ENCODE results near the gene ZNF318. TPM values are rescaled to one million over a fixed set of nuclear protein-coding genes. Genes with fewer than 3 reads are reported as not detected.
"Not testable (repeated sequence)": the region's sequence is repeated elsewhere in the genome, so short reads cannot be mapped to it uniquely, and the experiment has no call there.

The ZNF318 gene
- total RNA-seq, 1 donor from 2014 or later = 23.3 TPM

DNA sequence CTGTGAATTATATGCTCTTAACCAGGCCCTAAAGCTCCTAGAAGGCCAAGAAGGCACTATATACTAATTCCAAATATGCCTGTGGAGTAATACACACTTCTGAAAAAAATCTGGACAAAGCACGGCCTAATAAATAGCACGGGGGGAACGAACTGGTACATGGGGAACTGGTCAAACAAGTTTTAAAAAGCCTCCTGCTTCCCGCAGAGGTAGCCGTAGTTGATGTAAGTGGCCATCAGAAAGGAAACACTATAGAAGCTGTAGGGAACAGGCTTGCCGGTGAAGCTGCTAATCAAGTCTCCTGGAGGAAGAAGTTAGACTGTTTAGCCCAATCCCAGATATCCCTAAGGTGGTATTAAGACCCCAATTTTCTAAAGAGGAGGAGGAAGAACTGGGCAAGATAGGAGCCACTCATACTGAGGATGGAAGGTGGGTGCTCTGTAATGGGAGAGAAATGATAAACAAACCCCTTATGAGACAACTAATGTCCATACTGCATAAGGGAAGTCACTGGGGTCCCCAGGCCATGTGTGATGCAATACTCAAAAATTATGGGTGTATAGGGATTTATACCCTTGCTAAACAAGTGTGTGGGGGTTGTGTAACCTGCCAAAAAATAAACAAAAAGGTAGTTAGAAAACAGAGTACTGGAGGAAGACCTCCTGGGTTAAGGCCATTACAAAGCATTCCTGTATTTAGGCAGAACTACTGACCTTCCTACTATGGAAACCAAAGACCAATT, 27.1 kb upstream of the ZNF318 start:
- H3K36me3 Mint-ChIP-seq = no peaks in the 10 kb centered on the region
- DNase-seq (ENCODE audit: extremely low spot score, unreplicated experiment) = no peak
- H3K4me1 Mint-ChIP-seq (ENCODE audit: unreplicated experiment) = peaks cover 34% of the 10 kb centered on the region
- TF ChIP-seq, protein P1, sequence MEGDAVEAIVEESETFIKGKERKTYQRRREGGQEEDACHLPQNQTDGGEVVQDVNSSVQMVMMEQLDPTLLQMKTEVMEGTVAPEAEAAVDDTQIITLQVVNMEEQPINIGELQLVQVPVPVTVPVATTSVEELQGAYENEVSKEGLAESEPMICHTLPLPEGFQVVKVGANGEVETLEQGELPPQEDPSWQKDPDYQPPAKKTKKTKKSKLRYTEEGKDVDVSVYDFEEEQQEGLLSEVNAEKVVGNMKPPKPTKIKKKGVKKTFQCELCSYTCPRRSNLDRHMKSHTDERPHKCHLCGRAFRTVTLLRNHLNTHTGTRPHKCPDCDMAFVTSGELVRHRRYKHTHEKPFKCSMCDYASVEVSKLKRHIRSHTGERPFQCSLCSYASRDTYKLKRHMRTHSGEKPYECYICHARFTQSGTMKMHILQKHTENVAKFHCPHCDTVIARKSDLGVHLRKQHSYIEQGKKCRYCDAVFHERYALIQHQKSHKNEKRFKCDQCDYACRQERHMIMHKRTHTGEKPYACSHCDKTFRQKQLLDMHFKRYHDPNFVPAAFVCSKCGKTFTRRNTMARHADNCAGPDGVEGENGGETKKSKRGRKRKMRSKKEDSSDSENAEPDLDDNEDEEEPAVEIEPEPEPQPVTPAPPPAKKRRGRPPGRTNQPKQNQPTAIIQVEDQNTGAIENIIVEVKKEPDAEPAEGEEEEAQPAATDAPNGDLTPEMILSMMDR (conservative IDR thresholded peaks at IDR 0.05) = no peak
- peak overlapping the region; percentile 3 for H3K4me3 Mint-ChIP-seq
- H3K27ac Mint-ChIP-seq = peak overlapping the region; percentile 68
- no peaks in the 10 kb centered on the region for H3K27me3 Mint-ChIP-seq
- no peaks in the 10 kb centered on the region for H3K9me3 Mint-ChIP-seq

DNA sequence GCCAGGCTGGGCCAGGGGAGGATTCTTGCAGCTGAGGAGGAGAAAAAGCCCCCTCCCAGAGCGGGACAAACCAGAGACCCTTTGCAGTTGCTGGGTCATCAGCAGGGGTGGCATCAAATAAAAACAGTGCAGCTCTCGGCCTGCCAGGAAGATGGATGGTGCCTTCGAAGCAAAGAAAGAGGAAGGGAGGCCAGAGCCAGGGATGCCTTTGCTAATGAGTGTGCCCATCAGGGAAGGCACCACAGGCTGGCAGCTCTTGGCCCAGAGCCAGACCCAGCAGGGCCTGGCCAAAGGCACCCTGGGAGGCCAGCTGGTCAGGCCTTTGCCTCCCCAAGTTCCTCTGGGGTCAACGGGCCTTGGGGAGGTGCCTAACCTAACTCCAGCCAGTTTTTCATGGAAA, 26.3 kb upstream of the ZNF318 start:
- no peak overlapping the region for H3K4me3 Mint-ChIP-seq
- TF ChIP-seq, protein P1 (conservative IDR thresholded peaks at IDR 0.05) = no peak
- no peaks in the 10 kb centered on the region for H3K9me3 Mint-ChIP-seq
- no peak overlapping the region for H3K27ac Mint-ChIP-seq
- no peaks in the 10 kb centered on the region for H3K36me3 Mint-ChIP-seq
- no peaks in the 10 kb centered on the region for H3K27me3 Mint-ChIP-seq
- peaks cover 41% of the 10 kb centered on the region for H3K4me1 Mint-ChIP-seq (ENCODE audit: unreplicated experiment)
- no peak for DNase-seq (ENCODE audit: extremely low spot score, unreplicated experiment)

DNA sequence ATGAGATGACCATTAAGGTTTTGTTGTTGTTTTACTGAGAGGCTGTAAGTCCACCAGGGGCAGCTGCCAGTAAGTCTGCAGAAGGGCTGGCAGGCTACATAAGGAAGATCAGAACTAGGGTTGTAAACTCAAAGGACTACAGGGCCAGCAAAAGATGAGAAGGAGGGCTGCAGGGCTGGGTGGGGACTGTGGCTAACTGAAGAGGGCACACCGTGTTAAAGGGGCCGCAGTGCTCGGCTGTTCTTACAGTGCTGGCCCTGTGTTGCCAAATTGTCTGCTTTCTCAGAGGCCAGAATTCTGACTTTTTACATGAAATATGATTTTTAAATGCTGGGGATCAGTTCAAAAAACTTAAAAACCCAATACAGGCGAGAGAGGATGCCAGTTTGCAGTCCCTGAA, 25.5 kb upstream of the ZNF318 start:
- H3K9me3 Mint-ChIP-seq = no peaks in the 10 kb centered on the region
- no peaks in the 10 kb centered on the region for H3K27me3 Mint-ChIP-seq
- H3K4me1 Mint-ChIP-seq (ENCODE audit: unreplicated experiment) = peaks cover 44% of the 10 kb centered on the region
- peak overlapping the region; percentile 30 for H3K27ac Mint-ChIP-seq
- no peaks in the 10 kb centered on the region for H3K36me3 Mint-ChIP-seq
- no peak overlapping the region for H3K4me3 Mint-ChIP-seq
- no peak for DNase-seq (ENCODE audit: extremely low spot score, unreplicated experiment)
- TF ChIP-seq, protein P1 (conservative IDR thresholded peaks at IDR 0.05) = no peak

DNA sequence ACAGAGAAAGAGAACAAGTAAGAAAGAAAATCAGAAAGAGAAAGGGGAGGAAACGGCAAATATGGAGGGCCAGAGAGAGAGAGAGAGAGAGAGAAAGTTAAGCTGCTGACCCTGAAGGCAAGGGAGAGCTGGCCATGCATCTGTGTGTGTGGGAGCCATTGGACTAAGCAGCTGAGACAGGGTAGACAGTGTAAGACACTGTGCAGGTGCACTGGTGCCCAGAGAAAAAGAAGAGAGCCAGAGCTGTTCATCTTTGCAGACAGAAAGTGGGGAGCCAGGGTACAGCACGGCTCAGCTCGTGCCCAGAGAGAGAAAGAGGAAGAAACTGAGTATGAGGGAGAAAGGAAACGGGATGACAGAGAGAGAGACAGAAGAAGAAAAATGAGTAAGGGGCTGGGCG, 24.2 kb upstream of the ZNF318 start:
- peaks cover 44% of the 10 kb centered on the region for H3K4me1 Mint-ChIP-seq (ENCODE audit: unreplicated experiment)
- H3K36me3 Mint-ChIP-seq = no peaks in the 10 kb centered on the region
- TF ChIP-seq, protein P1 (conservative IDR thresholded peaks at IDR 0.05) = no peak
- no peak overlapping the region for H3K27ac Mint-ChIP-seq
- no peak overlapping the region for H3K4me3 Mint-ChIP-seq
- H3K27me3 Mint-ChIP-seq = no peaks in the 10 kb centered on the region
- DNase-seq (ENCODE audit: extremely low spot score, unreplicated experiment) = no peak
- H3K9me3 Mint-ChIP-seq = no peaks in the 10 kb centered on the region

DNA sequence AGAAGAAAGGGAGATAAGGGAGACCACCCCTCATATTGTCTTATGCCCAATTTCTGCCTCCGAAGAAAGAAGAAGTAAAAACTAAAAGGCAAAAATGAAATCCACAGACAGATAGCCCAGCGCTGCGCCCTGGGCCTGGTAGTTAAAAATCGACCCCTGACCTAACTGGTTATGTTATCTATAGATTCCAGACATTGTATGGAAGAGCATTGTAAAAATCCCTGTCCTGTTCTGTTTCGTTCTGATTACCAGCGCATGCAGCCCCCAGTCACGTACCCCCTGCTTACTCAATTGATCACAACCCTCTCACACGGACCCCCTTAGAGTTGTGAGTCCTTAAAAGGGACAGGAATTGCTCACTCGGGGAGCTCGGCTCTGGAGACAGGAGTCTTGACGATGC, 23.7 kb upstream of the ZNF318 start:
- not testable (repeated sequence) for H3K27me3 Mint-ChIP-seq; H3K4me3 Mint-ChIP-seq; H3K27ac Mint-ChIP-seq; H3K9me3 Mint-ChIP-seq; DNase-seq (ENCODE audit: extremely low spot score, unreplicated experiment); H3K36me3 Mint-ChIP-seq
- peaks cover 44% of the 10 kb centered on the region for H3K4me1 Mint-ChIP-seq (ENCODE audit: unreplicated experiment)

DNA sequence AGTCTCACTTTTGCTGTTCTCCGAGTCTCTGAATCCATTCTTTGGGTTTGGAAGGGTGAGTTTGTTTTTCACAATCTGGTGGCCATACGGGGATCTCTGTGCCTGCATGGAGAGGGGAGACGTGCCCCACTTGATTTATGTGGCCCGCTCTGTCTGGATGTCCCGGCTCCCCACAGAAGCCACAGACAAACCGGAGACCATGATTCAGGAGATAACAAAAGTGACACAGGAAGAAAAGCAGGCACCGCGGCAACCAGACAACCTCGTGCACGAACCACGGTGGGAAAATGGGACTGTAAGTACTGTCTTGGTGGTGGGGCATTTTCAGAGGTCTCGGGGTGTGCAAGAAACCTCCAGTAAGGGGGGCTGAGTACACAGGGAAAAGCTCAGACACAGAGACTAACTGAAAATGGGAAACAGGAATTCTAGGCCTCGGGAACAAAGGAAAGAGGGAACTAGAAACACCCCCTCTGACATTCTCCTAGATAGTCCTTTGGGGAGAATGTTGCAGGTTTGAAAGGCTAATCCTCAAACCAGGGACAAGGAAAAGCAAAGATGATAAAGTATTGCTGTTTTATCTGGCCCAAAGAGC, 22.1 kb upstream of the ZNF318 start:
- Mint-ChIP-seq H3K9me3 (no peaks in the 10 kb centered on the region), H3K4me3 (peak overlapping the region; percentile 55), H3K4me1 (ENCODE audit: unreplicated experiment) (peaks cover 42% of the 10 kb centered on the region), H3K36me3 (no peaks in the 10 kb centered on the region), H3K27ac (peak overlapping the region; percentile 42), H3K27me3 (no peaks in the 10 kb centered on the region)
- TF ChIP-seq, protein P1 (conservative IDR thresholded peaks at IDR 0.05) = no peak
- no peak for DNase-seq (ENCODE audit: extremely low spot score, unreplicated experiment)

DNA sequence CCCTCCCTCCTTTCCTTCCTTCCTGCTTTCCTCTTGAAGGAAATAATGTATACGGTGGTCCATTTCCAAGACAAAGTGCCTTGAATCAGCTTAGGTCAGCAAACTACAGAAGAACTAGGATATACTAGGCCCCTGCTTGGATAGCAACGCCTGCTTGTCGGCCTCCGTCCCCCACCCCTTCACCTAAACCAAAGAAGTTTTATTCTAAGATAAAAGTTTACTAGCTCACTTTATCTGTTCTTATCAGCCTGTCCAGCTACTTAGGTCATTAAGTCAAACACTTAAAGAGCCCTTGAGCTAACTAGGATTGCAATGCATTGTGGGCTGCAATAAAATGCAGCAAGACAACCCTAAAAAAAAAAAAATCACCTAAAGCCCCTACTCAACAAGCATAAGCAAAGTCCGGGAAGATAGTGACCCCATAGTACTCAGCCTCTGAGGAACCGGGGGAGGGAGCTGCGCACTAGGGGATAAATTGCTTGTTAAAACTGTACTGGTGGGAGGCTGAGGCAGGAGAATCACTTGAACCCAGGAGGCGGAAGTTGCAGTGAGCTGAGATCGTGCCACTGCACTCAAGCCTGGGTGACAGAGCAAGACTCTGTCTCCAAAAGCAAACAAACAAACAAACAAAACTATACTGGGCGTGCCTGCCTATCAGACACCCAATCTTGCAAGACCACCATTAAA, 21.4 kb upstream of the ZNF318 start:
- not testable (repeated sequence) for DNase-seq (ENCODE audit: extremely low spot score, unreplicated experiment); H3K27me3 Mint-ChIP-seq; H3K36me3 Mint-ChIP-seq; H3K9me3 Mint-ChIP-seq
- peaks cover 39% of the 10 kb centered on the region for H3K4me1 Mint-ChIP-seq (ENCODE audit: unreplicated experiment)
- peak overlapping the region; percentile 49 for H3K4me3 Mint-ChIP-seq
- peak overlapping the region; percentile 42 for H3K27ac Mint-ChIP-seq

Data from type B pancreatic cell (in vitro differentiated cells).